Posterior vena cava (tissue), 2 donors: Measurements from ENCODE around the gene NCCRP1. TPM values are rescaled to one million over a fixed set of nuclear protein-coding genes. Genes with fewer than 3 reads are reported as not detected.

ENCODE experiments used
- DNase-seq: peaks from one replicate; pipeline ENCODE4 v3.0.0-alpha.2; 2020; ENCODE audit warnings: low spot score
- intact Hi-C, 2 donors: fragments of 100-400 bp; cut with DNase I; formaldehyde crosslinking; loops; one replicate each; pipeline versions ENCODE4 v1.14.1 to v1.14.2; 2022 to 2023
- total RNA-seq, 2 donors: library from RNA; stranded (reverse); fragmentation: NEBNext Ultra II Directional; extraction: Animal tissue kit (Norgen Biotek cat#: 25700); gene quantifications; one replicate each; pipeline ENCODE4 v1.2.1, GENCODE V29; 2021
- donor health status: DM: yes; HTN: yes; CAD: no.
- donor health status: DM: yes; HTN: yes; CAD: no.

NCCRP1 gene
- total RNA-seq, 2 donors from 2014 or later, result not detected

DNA sequence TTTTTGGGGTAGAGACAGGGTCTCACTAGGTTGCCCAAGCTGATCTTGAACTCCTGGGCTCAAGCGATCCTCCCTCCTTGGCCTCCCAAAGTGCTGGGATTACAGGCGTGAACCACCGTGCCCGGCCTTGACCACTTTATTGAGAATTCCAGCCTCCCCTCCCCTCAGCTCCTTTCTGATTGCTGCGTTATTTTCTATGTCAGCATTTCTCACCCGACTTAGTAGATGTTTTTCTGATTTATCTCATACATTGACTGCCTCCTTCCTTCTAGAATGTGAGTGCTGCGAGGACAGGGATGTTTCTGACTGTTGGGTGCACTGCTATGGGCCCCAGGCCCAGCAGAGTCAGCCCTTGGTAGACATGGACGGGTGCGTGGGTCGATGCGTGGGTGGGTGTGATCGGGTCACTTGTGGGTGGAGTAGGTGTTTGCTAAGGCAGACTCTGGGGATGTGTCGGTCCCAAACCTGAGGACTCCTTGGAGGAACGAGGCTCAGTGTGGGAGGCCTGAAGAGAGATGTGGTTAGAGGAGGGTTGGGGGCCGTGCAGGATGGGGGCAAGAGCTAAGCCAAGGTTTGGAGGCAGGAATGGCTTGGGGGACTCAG is 34.2 kb upstream of the NCCRP1 start:
- DNase-seq, result no peak
- intact Hi-C loops, result no loop called here

DNA sequence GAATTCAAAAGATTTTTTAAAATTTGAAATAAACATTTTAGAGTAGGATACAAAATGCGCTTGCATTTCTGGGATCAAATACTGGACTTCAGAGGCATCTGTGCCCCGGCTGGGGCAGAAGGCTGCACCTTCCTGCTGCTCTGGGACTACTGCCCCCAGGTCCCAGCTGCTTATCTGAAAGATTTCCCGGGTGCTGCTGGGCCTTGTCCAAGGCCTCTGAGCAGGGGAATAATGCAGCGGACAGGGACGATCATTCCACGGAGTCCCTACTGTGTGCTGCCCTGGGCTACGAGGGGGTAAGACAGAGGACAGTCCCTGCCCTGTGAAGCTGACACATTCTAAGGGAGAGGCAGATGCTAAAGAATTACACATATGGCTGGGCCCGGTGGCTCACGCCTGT is 33.1 kb upstream of the NCCRP1 start:
- intact Hi-C loops, result no loop called here
- no peak for DNase-seq

DNA sequence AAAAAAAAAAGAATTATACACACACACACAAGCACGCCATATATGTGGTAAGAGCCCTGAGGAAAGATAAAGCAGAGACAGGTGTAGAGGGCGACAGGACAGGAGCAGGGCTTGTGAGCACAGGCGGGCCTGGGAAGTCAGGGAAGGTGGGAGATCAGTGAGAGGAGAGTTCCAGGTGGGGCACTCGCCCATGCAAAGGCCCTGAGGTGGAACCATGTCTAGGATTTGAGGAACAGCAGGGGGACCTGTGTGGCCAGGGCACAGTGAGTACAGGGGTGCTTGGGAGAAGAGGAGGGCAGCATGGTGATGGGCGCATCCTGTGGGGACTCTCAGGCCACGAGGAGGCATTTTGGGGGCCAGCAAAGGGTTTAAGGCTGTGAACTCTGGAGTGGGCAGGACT is 32.5 kb upstream of the NCCRP1 start:
- DNase-seq, result no peak
- intact Hi-C loops, result no loop called here

DNA sequence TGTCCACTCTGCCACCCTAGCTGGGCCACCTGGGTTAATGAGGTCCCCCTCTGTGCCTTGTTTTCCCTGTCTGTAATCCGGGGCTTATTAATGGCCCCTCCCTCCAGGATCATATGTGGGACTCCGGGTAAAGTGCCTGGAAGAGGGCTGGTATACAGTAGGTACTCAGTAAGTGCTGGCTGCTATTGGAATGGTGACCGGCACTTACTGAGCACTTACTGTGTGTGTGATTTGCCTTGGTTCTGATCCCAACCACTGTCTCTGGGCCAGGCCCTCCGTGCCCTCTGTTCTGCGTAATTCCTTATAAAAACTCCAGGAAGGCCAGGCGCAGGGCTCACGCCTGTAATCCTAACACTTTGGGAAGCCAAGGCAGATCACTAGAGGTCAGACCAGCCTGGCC is 30.9 kb upstream of the NCCRP1 start:
- intact Hi-C loops, result no loop called here

GRCh38 chr19:39166571-39167391 is 30.0 kb upstream of the NCCRP1 start:
- DNase-seq, result no peak
- intact Hi-C loops, result no loop called here

More for the DNA sequence above, 30.9 kb upstream of the NCCRP1 start:
- no peak for DNase-seq

DNA sequence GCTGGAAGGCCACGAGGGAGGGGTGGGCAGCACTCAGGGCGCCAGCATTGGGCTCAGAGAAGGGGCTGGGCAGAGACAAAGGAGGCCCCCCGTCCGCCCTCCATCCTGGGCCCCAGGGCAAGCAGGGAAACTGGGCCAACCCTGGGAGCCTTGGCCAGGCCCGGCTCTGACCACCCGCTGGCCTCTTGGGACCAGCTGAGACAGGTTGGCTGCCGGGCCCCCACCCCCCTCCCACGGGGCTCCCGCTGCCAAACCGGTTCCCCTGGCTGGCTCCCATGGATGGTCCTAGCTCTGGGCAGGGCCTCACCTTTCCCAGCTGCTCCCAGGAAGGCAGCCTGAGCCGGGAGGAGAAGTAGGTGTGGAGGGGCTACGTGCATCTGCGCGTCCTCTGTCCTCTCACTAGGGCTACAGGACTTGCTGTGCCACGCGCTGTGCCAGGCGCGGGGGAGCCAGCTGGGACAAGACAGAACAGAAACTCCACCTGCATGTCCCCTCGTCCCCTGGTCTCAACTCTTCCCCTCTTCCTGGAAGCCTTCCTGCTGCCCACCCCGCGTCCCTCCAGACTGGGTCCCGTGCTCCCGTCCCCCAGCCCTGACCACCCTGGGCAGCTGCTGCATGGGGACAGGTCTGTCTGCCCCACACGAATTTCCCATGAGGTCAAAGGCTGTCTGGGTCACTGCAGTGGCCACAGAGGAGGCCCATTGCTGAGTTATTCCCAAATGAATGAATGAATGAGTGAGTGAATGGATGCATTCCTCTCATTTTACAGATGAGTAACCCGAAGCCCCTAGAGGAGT is 29.1 kb upstream of the NCCRP1 start:
- no peak for DNase-seq
- intact Hi-C loops, result no loop called here

DNA sequence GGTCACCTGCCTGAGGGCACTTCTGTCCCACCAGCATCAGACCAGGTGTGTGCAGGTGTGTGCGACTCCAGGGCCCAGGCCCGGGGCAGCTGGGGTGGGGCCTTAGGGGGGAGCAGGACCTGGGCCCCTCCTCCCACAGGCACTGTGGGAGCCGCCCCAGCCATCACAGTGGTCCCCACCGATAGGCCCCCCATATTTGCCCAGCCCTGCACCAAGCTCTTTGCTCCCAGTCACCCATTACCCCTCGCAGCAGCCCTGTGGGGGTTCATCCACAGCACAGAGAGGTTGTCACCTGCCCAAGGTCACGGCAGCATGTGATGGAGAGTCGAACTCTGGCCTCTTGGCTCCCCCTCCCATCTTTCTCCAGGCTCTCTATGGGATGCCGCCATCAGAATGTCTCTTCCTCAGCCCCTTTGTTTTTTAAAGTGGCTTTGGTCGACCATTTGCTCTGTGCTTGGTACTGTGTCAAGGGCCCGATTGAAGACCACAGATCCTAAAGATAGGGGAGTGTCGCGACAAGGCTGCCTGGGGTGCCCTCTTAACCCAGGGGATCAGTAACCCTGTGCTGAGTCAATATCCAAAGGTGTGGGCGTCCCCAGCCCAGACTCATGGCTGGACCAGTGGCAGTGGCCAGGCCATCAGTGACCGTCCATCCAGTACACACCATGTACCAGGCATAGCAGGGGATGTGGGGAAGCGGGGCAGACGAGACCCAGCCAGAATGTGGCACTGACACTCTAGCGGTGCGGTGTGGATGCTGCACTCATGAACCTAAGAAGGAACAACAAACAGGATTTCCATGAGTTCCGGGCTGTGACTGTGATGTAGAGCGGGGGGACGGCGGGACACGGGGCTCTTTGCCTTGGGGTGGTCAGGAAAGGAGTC is 28.3 kb upstream of the NCCRP1 start:
- no peak for DNase-seq
- intact Hi-C loops, result no loop called here

DNA sequence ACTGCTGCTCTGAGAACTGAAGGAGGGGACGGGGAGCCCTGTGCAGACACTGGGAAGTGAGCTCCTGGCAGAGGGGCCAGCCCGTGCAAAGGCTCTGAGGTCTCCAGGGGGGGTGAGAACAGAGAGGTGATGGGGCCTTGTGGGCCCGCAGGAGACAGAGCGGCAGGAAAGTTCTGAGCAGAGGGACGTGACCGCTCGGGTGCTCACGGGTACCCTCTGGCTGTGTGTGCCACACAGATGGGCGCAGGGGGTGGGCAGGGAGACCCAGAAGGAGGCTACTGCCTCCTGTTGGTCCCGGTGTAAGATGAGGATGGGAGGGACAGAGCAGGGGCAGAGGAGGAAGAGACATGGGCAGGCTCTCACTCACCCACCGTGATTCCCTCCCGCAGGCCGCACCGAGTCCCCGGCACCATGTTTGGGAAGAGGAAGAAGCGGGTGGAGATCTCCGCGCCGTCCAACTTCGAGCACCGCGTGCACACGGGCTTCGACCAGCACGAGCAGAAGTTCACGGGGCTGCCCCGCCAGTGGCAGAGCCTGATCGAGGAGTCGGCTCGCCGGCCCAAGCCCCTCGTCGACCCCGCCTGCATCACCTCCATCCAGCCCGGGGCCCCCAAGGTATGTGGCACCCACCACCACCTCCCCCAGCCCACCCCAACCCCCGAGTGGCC is 27.5 kb upstream of the NCCRP1 start:
- no peak for DNase-seq
- intact Hi-C loops, result no loop called here

GRCh38 chr19:39170386-39171231 is 26.2 kb upstream of the NCCRP1 start:
- DNase-seq, result no peak
- intact Hi-C loops, result no loop called here

DNA sequence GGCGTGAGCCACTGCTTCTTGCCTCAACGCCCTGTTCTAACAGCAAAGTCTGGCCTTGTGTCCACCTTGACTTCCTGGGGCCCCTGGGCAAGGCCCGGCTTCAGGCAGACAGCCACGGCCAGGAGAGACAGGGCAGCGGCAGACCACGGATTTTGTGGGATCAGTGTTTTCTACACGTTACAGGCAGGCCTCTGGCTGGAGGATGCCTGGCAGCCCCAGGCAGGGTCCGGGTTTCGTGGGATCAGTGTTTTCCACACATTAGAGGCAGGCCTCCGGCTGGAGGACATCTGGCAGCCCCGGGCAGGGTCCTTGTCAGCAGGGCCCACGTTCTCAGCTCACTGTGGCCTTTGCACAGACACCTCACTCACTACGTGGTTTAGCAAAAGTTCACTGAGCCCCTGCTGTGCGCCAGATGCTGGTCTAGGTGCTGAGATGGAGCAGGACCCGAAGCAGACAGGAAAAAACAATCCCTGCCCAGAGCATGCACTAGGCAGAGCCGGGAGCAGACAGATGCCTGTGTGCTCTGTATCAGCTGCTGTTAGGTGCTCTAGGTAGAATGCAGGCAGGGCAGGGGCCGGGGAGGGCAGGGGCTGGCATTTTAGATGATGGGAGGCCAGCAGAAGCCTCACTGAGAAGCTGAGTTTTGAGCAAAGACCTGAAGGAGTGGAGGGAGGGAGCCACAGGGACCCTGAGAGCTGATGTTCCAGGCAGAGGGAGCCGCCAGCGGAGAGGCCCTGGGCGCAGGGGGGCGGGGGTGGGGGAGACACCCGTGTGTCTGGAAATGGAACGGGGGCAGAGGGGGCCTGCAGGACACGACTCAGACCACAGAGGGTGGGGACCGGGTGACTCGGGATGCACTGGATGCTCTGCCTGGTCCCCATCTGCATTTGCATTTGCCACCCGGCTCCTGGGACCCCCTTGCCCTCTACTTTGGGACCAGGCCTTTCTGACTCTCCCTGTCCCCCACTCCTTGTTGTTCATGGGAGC is 25.0 kb upstream of the NCCRP1 start:
- intact Hi-C loops, result no loop called here
- DNase-seq, result no peak

DNA sequence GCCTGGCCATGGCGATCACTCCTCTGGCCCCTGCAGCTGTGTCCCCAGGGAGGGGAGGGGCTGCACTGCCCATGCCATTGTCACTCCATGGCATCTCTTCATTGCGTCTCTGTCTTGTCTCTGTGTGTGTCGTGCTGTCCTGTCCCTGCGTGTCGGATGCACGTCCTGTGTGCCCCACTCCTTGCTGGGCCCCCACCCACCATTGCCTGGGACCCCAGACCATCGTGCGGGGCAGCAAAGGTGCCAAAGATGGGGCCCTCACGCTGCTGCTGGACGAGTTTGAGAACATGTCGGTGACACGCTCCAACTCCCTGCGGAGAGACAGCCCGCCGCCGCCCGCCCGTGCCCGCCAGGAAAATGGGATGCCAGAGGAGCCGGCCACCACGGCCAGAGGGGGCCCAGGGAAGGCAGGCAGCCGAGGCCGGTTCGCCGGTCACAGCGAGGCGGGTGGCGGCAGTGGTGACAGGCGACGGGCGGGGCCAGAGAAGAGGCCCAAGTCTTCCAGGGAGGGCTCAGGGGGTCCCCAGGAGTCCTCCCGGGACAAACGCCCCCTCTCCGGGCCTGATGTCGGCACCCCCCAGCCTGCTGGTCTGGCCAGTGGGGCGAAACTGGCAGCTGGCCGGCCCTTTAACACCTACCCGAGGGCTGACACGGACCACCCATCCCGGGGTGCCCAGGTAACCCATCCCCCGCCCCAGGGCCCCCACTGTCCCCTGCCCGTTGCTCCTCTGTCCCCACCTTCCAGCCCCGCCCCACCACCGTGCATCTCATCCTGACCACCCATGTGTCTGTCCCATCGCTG is 23.9 kb upstream of the NCCRP1 start:
- no peak for DNase-seq
- intact Hi-C loops, result no loop called here

- DNase-seq, result no peak
- intact Hi-C loops, result no loop called here
Observed at GRCh38 chr19:39173502-39173991, 23.2 kb upstream of the NCCRP1 start.

- DNase-seq, result no peak
- intact Hi-C loops, result no loop called here
Observed at GRCh38 chr19:39174142-39174541, 22.6 kb upstream of the NCCRP1 start.

- no peak for DNase-seq
- intact Hi-C loops, result no loop called here
Observed at GRCh38 chr19:39174558-39175544, 21.9 kb upstream of the NCCRP1 start.

- no peak for DNase-seq
Observed at GRCh38 chr19:39175564-39175963, 21.2 kb upstream of the NCCRP1 start.

More at GRCh38 chr19:39175564-39175963, 21.2 kb upstream of the NCCRP1 start:
- intact Hi-C loops, result no loop called here
